Endothelial cell of umbilical vein (primary cell): Measurements from ENCODE around the gene PTPN2.

ENCODE experiments used
- EZH2 ChIP-seq: IDR thresholded peaks from 2 replicates; pipeline ENCODE4 v1.6.1; 2012; ENCODE audit warnings: borderline replicate concordance, low read depth, mild to moderate bottlenecking, moderate library complexity, low read length, inconsistent platforms; ENCODE audit not compliant: severe bottlenecking
- POLR2A ChIP-seq: IDR thresholded peaks from 2 replicates; pipeline ENCODE4 v1.6.1; 2012; ENCODE audit warnings: low read depth, mild to moderate bottlenecking, control low read depth, low read length
- POLR2AphosphoS5 ChIP-seq: IDR thresholded peaks from 2 replicates; pipeline ENCODE4 v1.6.1; 2012; ENCODE audit warnings: low read depth, mild to moderate bottlenecking, control low read depth, low read length, moderate library complexity; ENCODE audit not compliant: insufficient read depth
- TF ChIP-seq, protein P1 (sequence below), 2 donors: IDR thresholded peaks; 1 replicate in 1 of 2; 2 replicates in 1 of 2; pipeline ENCODE4 v1.5.1; 2011; ENCODE audit warnings: low read length in 2 of 2, mild to moderate bottlenecking in 2 of 2, moderate library complexity in 2 of 2, control low read depth in 1 of 2, inconsistent platforms in 1 of 2, low read depth in 1 of 2; ENCODE audit not compliant: insufficient read depth in 1 of 2; ENCODE audit errors: extremely low read depth in 1 of 2
- TF ChIP-seq, protein P2 (sequence below): IDR thresholded peaks from 2 replicates; pipeline ENCODE4 v1.6.1; 2011; ENCODE audit not compliant: insufficient read depth, insufficient read length

DNA sequence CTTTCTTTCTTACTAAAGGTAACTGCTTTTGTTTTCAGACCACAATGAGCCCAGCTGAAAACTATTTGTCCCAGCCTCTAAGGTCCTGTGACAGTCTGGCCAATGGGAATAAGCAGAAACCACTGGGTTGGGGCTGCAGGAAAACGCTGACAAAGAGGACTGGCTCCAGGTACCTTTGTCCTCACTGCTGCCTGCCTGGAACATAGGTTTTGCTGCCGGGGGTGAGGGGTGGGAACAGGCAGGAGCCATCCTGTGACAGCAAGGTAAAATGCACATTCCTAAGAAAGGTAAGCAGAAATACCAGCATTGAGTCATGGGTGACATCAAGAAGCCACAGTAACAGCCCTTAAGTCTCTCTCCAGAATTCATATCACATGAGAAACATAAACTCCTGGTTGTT is 21.6 kb downstream of the PTPN2 start:
- TF ChIP-seq, protein P1, sequence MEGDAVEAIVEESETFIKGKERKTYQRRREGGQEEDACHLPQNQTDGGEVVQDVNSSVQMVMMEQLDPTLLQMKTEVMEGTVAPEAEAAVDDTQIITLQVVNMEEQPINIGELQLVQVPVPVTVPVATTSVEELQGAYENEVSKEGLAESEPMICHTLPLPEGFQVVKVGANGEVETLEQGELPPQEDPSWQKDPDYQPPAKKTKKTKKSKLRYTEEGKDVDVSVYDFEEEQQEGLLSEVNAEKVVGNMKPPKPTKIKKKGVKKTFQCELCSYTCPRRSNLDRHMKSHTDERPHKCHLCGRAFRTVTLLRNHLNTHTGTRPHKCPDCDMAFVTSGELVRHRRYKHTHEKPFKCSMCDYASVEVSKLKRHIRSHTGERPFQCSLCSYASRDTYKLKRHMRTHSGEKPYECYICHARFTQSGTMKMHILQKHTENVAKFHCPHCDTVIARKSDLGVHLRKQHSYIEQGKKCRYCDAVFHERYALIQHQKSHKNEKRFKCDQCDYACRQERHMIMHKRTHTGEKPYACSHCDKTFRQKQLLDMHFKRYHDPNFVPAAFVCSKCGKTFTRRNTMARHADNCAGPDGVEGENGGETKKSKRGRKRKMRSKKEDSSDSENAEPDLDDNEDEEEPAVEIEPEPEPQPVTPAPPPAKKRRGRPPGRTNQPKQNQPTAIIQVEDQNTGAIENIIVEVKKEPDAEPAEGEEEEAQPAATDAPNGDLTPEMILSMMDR (IDR thresholded peaks at IDR 0.05; ENCODE audit: extremely low read depth in 1 of 2, insufficient read depth in 1 of 2, low read depth in 1 of 2, low read length in 2 of 2): no peak
- TF ChIP-seq, protein P2, sequence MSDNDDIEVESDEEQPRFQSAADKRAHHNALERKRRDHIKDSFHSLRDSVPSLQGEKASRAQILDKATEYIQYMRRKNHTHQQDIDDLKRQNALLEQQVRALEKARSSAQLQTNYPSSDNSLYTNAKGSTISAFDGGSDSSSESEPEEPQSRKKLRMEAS: no peak
- TF ChIP-seq EZH2: no peak
- TF ChIP-seq POLR2AphosphoS5: no peak
- no peak for TF ChIP-seq POLR2A
